GM18511 (cell line): ENCODE data around the gene REC8.
A peak's percentile ranks its signal among the peaks of the same experiment; 100 is the strongest.

Experiments used
- ATAC-seq: cut with Tn5 transposase; IDR thresholded peaks from one replicate; pipeline ENCODE4 v1.9.1; 2021; ENCODE audit warnings: mild to moderate bottlenecking, moderate library complexity; ENCODE audit not compliant: unreplicated experiment

REC8 gene, protein sequence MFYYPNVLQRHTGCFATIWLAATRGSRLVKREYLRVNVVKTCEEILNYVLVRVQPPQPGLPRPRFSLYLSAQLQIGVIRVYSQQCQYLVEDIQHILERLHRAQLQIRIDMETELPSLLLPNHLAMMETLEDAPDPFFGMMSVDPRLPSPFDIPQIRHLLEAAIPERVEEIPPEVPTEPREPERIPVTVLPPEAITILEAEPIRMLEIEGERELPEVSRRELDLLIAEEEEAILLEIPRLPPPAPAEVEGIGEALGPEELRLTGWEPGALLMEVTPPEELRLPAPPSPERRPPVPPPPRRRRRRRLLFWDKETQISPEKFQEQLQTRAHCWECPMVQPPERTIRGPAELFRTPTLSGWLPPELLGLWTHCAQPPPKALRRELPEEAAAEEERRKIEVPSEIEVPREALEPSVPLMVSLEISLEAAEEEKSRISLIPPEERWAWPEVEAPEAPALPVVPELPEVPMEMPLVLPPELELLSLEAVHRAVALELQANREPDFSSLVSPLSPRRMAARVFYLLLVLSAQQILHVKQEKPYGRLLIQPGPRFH

DNA sequence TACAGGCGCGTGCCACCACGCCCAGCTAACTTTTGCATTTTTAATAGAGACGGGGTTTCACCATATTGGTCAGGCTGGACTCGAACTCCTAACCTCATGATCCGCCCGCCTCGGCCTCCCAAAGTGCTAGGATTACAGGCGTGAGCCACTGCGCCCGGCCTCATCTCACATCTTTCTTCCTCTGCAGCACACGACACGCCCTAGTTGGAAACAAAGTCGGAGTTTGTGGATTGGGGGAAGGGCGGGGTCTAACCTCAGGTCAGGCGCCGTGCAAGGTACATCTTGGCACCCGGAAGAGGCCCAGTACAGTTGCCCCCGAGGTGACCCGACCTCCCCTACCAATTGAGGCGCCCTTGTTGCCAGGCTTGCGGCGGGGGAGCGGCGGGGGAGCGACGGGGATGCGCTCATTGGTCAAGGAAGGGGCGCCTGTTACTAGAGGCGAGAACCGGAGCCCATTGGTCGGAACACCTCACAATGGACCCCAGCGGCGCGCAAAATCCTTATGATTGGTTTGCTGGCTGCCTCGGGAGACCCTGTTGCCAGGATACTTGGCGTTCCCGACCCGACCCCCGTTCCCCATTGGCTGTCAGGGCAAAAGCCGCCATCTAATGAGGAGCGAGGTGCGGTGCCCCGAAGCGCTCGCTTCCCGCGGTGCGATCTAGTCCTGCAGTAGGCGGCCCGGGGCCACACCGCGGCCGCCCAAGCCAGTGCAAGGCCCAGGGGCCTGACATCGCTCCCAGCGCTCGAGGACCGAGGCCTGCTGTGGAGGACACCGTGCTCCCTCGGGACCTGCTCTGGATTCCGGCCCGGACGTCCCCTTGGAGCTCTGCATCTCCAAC, at the start of gene REC8:
Gene REC8, plus strand, starts transcription at position 659 of the 839 bp plus-strand sequence. CDS start 473 bp downstream, outside the sequence.
- peak; percentile 91 for ATAC-seq

DNA sequence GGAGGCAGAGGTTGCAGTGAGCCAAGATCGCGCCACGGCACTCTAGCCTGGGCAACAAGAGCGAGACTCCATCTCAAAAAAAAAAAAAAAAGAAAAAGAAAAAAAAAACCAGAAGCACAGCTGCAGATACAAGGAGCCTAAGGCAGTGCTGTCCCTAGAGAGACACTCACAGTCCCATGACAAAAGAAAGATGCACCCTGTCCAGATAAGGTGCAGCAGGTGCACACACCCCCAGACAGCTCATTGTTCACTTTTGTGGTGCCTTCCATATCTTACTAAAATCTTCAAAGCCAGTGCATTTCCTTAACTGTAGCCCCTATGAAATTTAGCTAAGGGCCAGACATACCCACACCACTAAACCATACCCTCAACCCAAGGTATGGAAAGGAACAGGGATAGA, 49.5 kb upstream of the REC8 start:
- no peak for ATAC-seq

DNA sequence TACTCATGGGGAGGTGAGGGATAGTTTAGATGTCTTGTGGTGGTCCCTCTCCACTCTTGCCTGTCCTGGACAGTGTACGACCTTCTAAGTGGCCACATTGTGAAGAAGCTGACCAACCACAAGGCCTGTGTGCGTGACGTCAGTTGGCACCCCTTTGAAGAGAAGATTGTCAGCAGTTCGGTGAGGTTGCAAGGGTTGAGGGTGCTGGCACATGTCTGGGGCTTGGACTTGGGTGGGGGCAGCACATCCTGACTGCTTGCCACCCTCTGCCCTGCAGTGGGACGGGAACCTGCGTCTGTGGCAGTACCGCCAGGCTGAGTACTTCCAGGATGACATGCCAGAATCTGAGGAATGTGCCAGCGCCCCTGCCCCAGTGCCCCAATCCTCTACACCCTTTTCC, 49.0 kb upstream of the REC8 start:
- ATAC-seq = no peak

DNA sequence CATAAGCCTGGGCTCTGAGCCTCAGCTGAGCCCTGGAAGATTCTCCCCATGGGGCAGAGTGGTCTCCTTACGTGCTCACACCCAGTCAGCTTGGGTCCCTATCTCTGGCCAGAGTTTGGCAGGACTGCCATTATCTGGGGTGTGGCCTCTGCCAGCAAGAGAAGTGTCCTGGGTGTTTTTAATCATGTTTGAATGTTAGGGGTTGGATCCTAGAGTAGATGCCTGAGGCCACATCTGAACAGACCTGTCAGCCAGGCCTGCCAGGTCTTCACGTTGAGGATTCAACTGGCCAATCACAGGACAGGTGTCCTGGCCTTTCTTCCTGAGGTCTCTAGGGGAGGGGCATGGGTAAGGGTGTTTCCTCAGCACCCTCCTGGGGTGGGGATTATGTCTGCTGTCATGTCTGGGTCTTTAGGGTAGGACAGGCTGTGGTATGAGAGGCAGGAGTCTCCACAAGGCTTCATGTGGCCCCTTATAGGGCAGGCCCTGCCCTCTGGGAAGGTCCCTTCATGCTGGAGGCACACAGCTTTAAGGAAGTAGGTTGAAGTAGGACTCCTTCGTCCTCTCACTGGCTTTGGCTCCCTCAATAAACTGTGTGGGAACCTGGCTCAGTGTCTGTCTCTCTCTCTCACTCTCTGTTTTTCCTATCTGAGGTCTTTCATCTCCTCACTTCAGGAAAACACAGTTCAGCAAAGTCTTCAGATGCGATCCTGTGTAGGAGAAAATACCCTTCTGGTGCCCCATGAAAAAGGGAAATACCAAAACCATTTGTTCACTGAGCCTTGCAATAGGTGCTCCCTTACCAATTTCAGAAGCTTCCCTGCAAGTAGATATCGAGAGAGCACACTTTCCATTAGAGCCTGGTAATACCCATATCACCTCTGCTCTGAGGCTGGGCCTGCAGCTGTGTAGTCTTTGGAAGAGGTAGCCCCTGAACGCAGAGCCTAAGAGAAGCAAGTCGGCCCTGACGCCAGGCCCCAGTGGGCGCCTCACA, 48.2 kb upstream of the REC8 start:
- ATAC-seq = no peak

DNA sequence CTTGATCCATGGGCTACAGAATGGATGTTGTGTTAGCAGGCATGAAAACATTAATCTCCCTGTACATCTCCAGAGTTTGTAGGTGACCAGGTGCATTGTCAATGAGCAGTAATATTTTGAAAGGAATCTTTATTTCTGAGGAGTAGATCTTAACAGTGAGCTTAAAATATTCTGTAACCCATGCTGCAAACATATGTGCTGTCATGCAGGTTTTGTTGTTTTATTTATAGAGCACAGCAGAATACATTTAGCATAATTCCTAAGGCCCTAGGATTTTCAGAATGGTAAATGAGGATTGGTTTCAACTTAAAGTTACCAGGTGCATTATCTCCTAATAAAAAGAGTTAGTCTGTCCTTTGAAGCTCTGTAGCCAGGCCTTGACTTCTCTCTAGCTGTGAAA, 44.9 kb upstream of the REC8 start:
- no peak for ATAC-seq

DNA sequence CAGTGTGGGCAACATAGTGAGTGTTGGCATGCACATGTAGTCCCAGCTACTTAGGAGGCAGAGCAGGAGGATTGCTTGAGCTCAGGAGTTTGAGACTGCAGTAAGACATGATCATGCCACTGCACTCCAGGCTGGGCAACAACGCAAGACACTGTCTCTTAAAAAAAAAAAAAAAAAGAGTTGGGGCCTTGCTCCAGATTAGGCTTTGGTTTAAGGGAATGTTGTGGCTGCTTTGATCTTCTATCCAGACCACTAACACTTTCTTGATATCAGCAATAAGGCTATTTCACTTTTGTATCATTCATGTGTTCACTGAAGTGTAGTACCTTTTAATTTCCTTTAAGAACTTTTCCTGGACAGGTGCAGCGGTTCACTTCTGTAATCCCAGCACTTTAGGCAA, 44.2 kb upstream of the REC8 start:
- ATAC-seq = no peak

DNA sequence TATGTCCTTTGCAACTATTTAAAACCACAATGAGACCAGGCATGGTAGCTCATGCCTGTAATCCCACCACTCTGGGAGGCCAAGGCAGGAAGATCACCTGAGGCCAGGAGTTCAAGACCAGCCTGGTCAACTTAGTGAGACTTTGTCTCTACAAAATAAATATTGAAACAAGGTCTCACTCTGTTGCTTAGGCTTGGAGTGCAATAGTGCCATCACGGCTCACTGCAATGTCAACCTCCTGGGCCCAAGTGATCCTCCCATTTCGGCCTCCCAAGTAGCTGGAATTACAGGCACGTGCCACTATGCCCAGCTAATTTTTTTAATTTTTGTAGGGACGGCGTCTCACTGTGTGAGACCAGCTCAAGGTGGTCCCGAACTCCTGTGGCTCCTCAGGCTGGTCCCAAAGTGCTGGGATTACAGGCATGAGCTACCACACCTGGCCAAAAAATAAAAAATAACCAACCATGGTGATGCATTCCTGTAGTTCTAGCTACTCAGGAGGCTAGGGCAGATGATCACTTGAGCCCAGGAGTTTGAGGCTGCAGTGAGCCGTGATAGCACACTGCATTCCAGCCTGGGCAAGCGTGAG, 42.4 kb upstream of the REC8 start:
- no peak for ATAC-seq

DNA sequence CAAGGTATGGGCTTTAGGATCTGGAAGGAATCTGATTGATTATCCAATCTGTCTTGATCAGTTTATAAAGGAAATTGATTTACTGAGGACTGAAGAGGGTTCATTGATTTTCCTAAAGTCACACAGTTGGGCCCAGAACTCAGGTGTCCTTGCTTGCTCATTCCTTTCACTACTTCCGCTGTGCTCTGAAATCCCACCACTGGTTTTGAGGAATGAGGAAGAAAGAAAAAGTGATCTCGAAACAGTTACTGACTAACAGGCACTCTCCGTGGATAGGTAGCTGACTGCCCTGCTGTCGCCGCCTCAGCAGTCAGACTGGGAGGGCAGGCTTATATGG, 41.5 kb upstream of the REC8 start, which contains the start of gene FITM1:
Gene FITM1, plus strand, starts transcription at position 280 of the 337 bp plus-strand sequence. CDS start 905 bp downstream, outside the sequence.
- ATAC-seq = no peak

DNA sequence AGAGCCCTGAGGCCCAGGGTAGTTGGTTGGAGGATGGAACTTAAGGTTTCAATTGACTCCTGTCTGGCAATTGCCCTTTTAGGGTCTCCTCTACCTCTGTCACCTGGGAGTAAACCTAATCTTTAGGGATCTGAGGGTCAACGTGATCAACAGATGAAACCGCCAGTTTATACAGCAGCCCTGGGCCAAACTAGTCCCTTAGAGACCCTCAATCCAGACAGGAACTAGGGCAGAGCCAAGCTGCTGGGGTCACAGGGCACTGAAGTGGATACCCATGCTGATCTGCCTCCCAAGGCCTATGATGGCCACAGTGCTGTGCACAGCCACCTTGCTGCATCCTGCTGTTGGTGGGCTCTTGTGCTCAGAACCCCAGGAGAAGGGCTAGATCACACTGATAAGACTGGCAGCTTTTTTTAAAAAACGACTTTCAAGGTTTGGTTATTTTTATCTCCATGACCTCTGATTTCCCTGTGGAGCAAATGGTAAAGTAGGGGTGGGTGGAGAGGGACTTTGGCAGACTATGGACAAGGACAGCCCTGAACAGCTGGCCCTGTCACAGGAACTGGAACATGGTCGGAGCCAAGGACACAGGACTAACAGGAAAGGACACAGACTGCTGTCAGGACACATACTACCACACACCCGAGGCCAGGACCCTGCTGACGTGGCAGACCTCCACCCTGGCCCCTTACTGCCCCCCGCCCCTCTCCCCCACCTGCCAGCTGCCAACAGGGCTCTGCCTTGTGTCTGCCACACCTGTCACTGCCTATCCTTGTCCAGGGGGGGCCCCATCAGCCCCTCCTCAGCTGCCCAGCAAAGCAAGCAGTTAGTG, 40.9 kb upstream of the REC8 start:
- no peak for ATAC-seq

DNA sequence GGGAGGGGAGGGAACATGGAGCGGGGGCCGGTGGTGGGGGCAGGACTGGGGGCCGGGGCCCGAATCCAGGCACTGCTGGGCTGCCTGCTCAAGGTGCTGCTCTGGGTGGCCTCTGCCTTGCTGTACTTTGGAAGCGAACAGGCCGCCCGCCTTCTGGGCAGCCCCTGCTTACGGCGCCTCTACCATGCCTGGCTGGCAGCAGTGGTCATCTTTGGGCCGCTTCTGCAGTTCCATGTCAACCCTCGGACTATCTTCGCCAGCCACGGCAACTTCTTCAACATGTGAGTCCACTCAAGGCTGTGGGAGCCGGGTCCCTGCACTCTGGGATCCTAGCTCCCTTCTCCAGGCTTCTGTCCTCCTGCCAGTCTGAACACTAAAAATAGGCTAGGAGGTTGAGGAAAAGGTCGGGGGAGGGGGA, 40.3 kb upstream of the REC8 start:
- ATAC-seq = no peak

DNA sequence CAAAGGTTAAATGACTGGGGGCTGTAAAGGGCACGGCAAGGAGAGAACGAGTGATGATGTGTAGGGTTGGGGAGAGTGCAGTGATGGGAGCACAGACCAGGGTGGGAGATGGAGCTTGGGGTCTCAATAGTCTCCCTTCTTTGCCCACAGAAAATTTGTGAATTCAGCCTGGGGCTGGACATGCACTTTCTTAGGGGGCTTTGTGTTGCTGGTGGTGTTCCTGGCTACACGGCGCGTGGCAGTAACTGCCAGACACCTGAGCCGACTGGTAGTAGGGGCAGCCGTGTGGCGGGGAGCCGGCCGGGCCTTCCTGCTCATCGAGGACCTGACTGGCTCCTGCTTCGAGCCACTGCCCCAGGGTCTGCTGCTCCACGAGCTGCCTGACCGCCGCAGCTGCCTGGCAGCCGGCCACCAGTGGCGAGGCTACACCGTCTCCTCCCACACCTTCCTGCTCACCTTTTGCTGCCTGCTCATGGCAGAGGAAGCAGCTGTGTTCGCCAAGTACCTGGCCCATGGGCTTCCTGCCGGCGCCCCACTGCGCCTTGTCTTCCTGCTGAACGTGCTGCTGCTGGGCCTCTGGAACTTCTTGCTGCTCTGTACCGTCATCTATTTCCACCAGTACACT, 39.7 kb upstream of the REC8 start:
- ATAC-seq = no peak

DNA sequence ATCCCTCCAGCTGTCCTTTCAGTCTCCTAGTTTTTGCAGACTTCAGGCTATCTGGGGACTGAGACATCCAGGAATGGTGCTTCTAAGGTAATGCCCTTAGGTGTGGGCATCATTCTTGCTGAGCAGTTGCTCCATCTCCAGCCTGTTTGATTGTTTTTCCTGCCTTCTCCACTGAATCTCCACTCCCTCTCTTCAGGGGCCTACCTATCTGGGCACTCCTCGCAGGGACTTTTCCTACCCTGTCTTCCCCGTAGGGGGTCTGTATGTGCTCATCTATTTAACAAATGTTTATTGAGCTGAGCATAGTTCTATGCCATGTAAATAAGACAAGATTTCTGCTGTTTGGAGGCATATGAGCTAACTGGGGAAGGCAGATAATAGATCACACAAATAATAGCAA, 38.9 kb upstream of the REC8 start:
- no peak for ATAC-seq

DNA sequence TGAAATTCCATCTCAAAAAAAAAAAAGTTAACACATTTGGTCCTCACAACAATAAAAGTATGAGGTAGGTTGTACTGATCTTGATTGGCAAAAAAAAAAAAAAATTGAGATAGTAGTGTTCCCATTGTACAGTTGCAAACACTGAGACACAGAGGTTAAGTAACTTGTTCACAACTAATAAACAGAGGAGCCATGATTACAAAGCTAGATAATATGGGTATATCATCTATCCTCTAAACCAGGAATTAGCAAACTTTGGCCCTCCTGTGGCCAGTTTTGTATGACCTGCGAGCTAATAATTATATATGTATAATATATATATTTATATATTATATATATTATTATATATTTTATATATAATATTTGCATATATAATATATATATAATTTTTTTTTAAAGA, 38.1 kb upstream of the REC8 start:
- no peak for ATAC-seq

DNA sequence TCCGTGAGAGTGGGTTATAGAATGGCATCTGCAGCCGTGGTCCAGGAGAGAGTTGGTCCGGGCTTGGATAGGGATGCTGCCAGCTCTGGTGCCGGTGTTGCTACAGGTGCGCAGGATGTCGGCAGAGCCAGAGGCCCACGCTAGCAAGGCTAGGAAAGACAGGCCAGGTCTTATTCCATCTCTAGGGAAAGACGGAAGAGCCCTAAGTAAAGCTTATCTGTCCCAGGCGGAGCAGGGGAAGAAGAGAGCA, 36.4 kb upstream of the REC8 start:
- peak; percentile 7 for ATAC-seq

DNA sequence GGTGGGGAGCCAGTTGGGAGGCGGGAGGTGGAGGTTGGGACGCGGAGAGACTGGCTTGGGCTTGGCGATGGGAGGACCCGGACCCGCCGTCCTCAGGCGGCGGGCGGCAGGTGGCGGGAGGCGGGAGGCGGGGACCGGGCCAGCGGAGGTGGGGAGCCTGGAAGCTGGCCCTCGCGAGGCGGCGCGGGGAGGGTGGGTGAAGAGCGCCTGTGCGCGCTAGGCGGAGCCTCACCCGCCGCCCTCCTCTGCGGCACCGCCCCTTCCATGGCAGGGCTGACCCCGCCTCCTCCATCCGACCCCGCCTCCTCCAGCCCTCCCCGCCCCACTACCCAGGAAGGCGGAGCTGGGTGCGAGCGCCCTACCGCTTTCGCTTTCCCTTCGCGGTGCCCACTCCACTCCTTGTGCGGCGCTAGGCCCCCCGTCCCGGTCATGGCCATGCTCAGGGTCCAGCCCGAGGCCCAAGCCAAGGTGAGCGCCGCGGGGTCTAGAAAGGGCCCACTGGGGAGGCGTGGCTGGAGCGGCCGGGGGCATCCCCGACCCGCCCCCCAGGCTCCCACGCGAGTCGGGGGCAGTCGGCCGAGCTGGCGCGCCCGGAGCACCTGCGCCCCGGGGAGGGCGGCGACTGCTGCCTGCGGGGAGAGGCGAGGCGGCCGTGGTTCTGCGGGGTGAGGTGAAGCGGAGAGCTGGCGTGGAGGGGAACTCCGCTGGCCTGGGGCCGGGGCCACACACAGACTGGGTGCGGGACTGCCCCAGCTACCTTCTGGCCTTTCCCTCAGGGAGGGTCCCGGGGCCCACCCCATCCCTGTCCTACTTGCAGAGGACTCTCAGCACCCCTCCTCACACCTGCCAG, 35.8 kb upstream of the REC8 start, which contains the start of gene PSME1:
Gene PSME1, plus strand, starts transcription at position 361 of the 850 bp plus-strand sequence. Its CDS starts 69 bp downstream, at position 430.
- peak; percentile 85 for ATAC-seq

DNA sequence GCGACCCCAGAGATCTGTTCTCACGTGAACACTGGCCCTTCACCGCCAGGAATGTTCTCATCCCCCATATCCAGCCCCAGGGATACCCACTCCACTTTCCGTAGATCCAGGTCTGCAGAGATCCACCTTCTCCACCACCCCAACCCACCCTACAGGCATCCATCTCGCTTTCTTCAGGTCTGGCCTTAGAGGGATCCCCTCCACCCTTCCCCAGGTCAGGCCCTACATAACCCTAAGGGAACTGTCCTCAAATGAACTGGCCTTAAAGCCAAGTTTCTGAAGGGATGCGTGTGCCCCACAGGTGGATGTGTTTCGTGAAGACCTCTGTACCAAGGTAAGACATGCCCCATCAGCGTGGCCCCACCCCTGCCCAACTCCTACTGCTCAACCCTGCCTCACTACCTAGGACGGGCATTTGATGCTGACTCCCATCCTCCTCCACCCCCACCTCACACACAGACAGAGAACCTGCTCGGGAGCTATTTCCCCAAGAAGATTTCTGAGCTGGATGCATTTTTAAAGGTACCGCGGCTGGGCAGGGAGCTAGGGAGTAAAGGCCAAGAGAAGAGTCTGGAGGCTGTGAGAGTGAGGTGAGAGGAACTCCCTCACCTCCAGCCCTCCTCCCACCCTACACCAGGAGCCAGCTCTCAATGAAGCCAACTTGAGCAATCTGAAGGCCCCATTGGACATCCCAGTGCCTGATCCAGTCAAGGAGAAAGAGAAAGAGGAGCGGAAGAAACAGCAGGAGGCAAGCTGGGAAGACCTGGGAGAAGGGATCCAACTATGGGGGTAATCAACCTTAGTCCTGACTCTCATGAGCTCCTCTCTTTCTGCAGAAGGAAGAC, 35.0 kb upstream of the REC8 start:
- ATAC-seq = no peak
